Mesodermal cell (in vitro differentiated cells): Measurements from ENCODE around the gene USP13.
"Not testable (repeated sequence)": the region's sequence is repeated elsewhere in the genome, so short reads cannot be mapped to it uniquely, and the experiment has no call there.

Source experiments
- H3K27ac ChIP-seq: 2 replicates; pipeline ENCODE4 v1.7.0; 2013; ENCODE audit warnings: mild to moderate bottlenecking, low read depth, low read length, moderate library complexity; ENCODE audit not compliant: severe bottlenecking
- H3K36me3 ChIP-seq: 2 replicates; pipeline ENCODE4 v1.7.1; 2013; ENCODE audit warnings: mild to moderate bottlenecking, low read length, moderate library complexity; ENCODE audit not compliant: control insufficient read depth, insufficient read depth
- H3K4me1 ChIP-seq: one replicate; pipeline ENCODE4 v1.7.1; 2013; ENCODE audit warnings: mild to moderate bottlenecking, low read length; ENCODE audit not compliant: insufficient read depth, control insufficient read depth, poor library complexity, severe bottlenecking
- H3K4me3 ChIP-seq: 2 replicates; pipeline ENCODE4 v1.7.0; 2013; ENCODE audit warnings: low read length, control low read depth, mild to moderate bottlenecking; ENCODE audit not compliant: insufficient read depth, poor library complexity, severe bottlenecking; ENCODE audit errors: extremely low read depth
- H3K9me3 ChIP-seq: 2 replicates; pipeline ENCODE4 v1.7.1; 2013; ENCODE audit warnings: mild to moderate bottlenecking, low read length, moderate library complexity; ENCODE audit not compliant: control insufficient read depth
- WGBS, 2 experiments: methylation state at CpG; one replicate each; pipeline ENCODE4 v1.1.5; 2013; ENCODE audit warnings: missing lambda C conversion rate in 2 of 2; ENCODE audit not compliant: insufficient coverage in 2 of 2; 5-methylcytosine and 5-hydroxymethylcytosine counted together

Gene USP13

DNA sequence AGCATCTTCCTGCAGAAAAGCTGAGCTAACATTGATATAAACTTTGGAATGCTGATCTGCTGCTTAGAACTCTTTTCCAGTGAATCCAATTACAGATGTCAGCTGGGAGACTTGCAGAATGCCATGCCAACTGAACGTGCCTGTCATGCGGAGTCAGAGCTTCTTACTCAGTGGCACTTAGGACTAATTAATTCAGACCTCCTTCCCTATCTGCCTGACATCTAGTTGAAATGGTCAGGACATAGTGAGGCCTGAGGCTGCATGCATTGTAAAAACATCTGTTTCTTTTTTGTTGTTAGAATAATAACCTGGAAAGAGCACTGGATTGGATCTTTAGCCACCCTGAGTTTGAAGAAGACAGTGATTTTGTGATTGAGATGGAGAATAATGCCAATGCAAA, 112.6 kb downstream of the USP13 start:
- Histone ChIP-seq H3K4me3 (no peak overlapping the region), H3K4me1 (no peaks in the 10 kb centered on the region), H3K27ac (no peak overlapping the region), H3K9me3 (no peaks in the 10 kb centered on the region), H3K36me3 (peaks cover 42% of the 10 kb centered on the region)
- WGBS, 2 experiments = 86 to 100% methylated on average over 2 of the region's 2 CpGs

DNA sequence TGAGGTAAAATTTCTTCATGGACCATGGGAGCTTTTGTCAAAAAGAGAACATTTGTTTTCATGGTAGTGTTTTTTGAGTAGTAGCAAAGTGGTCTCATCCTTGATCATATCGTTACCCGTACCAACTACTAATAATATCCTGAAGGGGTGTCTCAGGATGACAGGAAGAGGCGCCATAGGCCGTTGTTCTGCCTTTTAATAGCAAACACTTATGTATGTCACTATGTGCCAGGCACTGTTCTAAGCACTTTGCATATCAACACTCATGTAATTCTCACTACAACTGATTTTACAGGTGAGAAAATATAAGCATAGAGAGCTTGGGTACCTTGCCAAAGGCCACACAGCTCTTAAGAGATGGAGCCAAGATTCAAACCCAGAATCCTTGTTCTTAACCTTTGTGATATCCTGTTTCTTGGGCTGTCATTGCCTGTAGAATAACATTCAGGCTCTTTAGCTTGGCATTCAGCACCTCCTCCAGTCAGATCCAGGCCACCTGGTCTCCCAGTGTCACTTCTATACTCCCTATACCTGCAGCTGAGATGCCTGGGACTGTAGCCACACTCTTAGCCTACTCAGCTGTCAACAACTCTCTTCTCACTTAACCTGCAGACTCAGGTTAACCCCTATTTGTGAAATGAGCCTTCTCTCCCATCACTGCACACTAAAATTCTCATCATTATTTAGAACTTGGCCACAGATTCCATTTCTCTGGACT, 113.7 kb downstream of the USP13 start:
- peaks cover 36% of the 10 kb centered on the region for H3K36me3 ChIP-seq
- H3K4me3 ChIP-seq = no peak overlapping the region
- no peaks in the 10 kb centered on the region for H3K4me1 ChIP-seq
- no peaks in the 10 kb centered on the region for H3K9me3 ChIP-seq
- WGBS, 2 experiments = 93 to 100% methylated on average over 1 to 4 of the region's 4 CpGs
- no peak overlapping the region for H3K27ac ChIP-seq

DNA sequence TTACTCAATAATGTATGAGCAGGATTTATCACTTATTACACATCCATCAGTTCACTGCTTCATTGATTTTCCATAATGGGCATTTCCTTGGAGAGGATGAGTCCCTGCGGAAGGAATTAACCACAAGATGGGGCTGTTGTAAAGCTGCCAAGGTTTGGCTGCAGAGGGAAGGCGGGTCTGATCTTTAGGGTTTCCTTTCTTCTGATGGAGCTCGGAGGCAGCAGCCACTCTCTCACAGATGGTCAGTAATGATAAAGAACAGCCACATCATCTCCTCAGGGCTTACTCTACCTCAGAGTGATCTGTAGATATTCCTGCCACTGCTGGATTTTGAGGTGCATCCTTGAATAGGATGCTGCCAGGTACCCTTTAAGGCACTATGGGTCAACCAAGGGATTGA, 115.2 kb downstream of the USP13 start:
- 72% methylated on average over 2 of the region's 3 CpGs; no CpG with 5 or more reads in 1 of the 2 experiments for WGBS, 2 experiments
- no peak overlapping the region for H3K27ac ChIP-seq
- no peaks in the 10 kb centered on the region for H3K4me1 ChIP-seq
- H3K9me3 ChIP-seq = no peaks in the 10 kb centered on the region
- H3K36me3 ChIP-seq = peaks cover 35% of the 10 kb centered on the region
- no peak overlapping the region for H3K4me3 ChIP-seq

DNA sequence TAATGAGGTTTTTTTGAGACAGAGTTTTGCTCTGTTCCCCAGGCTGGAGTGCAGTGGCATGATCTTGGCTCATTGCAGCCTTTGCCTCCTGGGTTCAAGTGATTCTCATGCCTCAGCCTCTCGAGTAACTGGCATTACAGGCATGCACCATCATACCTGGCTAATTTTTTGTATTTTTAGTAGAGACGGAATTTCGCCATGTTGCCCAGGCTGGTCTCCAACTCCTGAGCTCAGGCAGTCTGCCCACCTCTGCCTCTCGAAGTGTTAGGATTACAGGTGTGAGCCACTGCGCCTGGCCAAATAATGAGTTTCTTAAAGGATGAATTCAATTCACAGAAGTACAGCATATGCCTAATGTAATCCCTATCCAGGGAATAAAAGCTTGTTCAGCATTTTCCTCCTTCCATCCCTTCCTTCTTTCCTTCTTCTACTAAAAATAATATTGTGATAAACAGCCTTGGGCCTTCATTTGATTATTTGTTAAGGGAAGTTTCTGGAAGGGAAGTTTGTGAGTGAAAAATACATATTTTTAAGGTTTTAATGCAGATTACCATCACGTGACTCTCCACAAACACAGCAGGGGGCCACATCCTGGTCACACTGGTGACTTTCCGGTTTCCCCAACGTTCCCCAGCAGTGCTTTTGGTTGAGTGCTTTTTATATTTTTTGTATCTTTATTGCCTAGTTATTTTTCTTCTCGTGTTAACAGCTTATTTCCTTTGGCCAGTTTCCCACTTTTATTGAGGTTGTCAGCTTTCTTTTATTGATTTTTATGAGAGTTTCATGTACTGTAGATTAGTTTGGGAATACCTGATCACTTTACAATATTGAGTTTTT, 116.8 kb downstream of the USP13 start:
- no peak overlapping the region for H3K4me3 ChIP-seq
- 89 to 92% methylated on average over 4 to 6 of the region's 9 CpGs for WGBS, 2 experiments

DNA sequence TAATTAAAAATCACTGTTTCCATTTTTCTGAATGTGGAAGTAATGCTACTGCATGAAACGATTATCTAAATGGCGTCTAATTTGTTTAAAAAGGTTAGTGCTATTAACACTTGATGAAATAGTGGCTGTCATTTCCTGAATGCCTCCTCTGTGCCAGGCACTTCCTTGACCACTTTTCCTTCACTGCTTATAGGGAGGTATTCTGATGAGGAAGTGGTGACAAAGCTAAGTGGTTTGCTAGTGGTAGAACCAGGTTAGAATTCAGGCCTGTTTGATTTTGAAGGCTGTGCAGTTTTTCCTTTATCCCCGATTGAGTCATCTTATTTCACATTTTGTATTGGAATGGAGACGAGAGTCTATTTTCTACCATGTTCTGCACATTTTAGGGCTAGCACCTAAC, 119.0 kb downstream of the USP13 start:
- Histone ChIP-seq H3K36me3 (peaks cover 37% of the 10 kb centered on the region), H3K9me3 (no peaks in the 10 kb centered on the region), H3K4me1 (no peaks in the 10 kb centered on the region), H3K4me3 (no peak overlapping the region), H3K27ac (no peak overlapping the region)
- 100% methylated on average over 3 of the region's 4 CpGs; no CpG with 5 or more reads in 1 of the 2 experiments for WGBS, 2 experiments

More for the DNA sequence above, 116.8 kb downstream of the USP13 start:
- Histone ChIP-seq H3K27ac (no peak overlapping the region), H3K9me3 (no peaks in the 10 kb centered on the region), H3K4me1 (no peaks in the 10 kb centered on the region), H3K36me3 (peaks cover 42% of the 10 kb centered on the region)

DNA sequence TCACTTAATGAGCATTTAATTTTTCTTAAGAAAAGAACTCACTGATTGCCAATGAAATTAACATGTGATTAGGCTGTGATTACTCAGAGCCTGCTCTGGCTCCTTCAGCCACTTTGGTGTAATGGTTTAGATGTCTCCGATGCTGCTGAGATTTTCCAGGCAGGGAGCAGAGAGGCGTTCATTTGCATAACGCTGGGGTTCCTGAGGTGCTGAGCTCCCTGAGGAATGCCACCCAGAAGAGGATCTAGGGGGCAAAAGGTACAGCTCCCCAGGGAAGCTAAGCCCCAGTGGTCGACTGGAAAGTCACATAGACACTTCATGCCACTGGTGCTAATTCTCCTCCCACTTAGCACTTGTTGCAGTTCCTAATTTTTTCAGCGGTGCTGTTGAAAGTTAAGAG, 119.5 kb downstream of the USP13 start:
- Histone ChIP-seq H3K4me3 (no peak overlapping the region), H3K9me3 (no peaks in the 10 kb centered on the region), H3K27ac (no peak overlapping the region), H3K36me3 (peaks cover 34% of the 10 kb centered on the region), H3K4me1 (no peaks in the 10 kb centered on the region)
- WGBS, 2 experiments = 45 to 47% methylated on average over 4 to 5 of the region's 5 CpGs

DNA sequence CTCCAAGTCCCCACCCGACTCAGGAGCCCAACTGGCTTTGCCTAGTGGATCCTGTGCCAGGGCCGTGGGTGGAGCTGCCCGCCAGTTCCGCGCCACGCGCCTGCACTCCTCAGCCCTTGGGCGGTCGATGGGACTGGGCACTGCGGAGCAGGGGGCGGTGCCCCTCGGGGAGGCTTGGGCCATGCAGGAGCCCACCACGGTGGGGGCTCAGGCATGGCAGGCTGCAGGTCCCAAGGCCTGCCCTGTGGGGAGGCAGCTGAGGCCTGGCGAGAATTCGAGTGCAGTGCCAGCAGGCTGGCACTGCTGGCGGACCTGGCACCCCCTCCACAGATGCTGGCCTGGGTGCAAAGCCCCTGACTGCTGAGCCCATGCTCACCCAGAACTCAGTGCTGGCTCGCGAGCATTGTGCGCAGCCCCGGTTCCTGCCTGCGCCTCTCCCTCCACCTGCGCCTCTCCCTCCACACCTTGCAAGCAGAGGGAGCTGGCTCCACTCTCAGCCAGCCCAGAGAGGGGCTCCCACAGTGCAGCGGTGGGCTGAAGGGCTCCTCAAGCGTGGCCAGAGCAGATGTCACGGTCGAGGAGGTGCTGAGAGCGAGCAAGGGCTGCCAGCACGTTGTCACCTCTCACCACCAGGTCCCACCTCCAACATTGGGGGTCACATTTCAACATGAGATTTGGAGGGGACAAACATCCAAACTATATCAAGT, 122.7 kb downstream of the USP13 start:
- no peak overlapping the region for H3K4me3 ChIP-seq
- H3K4me1 ChIP-seq = no peaks in the 10 kb centered on the region
- H3K27ac ChIP-seq = no peak overlapping the region
- WGBS, 2 experiments = 92 to 95% methylated on average over 16 to 23 of the region's 28 CpGs
- no peaks in the 10 kb centered on the region for H3K9me3 ChIP-seq
- peaks cover 34% of the 10 kb centered on the region for H3K36me3 ChIP-seq

DNA sequence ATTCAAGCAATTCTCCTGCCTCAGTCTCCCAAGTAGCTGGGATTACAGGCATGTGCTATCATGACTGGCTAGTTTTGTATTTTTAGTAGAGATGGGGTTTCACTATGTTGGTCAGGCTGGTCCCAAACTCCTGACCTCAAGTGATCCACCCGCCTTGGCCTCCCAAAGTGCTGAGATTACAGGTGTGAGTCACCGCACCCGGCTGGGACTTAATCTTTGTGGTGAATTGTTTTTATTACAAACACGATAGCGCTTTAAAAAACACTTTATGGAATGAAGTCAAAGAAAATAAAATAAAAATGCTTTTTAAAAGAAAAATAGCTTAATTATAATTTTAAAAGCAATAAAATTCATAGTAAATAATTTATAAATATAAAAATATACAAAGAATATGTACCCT, 130.0 kb downstream of the USP13 start:
- H3K27ac ChIP-seq, H3K4me3 ChIP-seq, H3K4me1 ChIP-seq, H3K9me3 ChIP-seq: not testable (repeated sequence)
- WGBS, 2 experiments = 70 to 73% methylated on average over 2 of the region's 5 CpGs
- H3K36me3 ChIP-seq = peaks cover 21% of the 10 kb centered on the region

DNA sequence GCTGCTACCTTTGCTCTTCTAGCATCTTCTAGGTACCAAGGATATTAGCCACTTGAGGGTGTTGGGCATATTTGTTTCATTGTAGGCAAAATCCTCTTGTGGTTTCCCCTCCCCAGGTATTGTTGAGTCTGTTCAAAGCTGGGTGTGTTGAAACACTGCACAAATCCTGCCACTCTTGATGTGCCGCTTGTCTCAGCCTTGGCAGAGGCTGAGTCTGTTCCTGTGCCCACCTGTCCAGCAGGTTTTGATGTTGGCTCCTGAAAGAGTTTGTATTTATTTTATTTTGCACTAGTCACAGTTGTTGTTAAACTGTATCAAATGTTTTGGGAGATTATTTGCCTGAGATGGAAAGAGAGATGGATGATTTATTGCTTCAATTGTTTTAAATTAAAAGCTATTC, 136.2 kb downstream of the USP13 start:
- H3K4me1 ChIP-seq = no peaks in the 10 kb centered on the region
- no CpG with 5 or more reads among the region's 1 CpG for WGBS, 2 experiments
- H3K4me3 ChIP-seq = no peak overlapping the region
- no peaks in the 10 kb centered on the region for H3K9me3 ChIP-seq
- H3K36me3 ChIP-seq = peaks cover 3% of the 10 kb centered on the region
- no peak overlapping the region for H3K27ac ChIP-seq

DNA sequence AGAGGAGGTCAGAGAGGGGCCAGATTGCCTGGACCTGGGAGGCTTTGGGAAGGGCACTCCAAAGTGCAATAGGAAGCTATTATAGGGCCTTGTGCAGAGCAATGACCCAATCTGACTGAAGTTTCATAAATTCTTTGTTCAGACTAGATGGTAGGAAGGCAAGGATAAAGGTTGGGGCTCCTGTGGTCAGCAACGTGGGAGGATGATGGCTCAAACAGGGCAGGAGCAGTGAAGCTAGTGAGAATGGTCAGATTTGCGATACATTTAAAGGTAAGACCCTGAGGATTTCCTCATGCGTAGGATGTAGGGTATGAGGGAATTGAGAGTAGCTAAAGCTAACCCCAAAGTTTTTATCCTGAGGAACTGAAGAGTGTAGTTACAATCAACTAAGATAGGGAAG, 139.0 kb downstream of the USP13 start:
- Histone ChIP-seq H3K9me3 (no peaks in the 10 kb centered on the region), H3K36me3 (no peaks in the 10 kb centered on the region), H3K4me3 (no peak overlapping the region), H3K27ac (no peak overlapping the region), H3K4me1 (no peaks in the 10 kb centered on the region)
- 89 to 91% methylated on average over 3 of the region's 3 CpGs for WGBS, 2 experiments
